Uterus (tissue), 2 donors: ENCODE measurements around the gene LRP1B.

Source experiments
- POLR2A ChIP-seq, 2 donors: fragments of 450-650 bp; IDR thresholded peaks; one replicate each; pipeline ENCODE4 v1.6.1; 2016; ENCODE audit warnings: antibody characterized with exemption in 2 of 2, mild to moderate bottlenecking in 1 of 2, moderate library complexity in 1 of 2
- TF ChIP-seq, protein P1 (sequence below), 4 experiments: fragments of 200-600 bp in 2 of 4; fragments of 450-650 bp in 2 of 4; sonication (generic) in 2 of 4; IDR thresholded peaks; one replicate each; pipeline ENCODE4 v1.5.1; 2016 to 2019; ENCODE audit warnings: antibody characterized with exemption in 4 of 4, mild to moderate bottlenecking in 2 of 4, moderate library complexity in 1 of 4

DNA sequence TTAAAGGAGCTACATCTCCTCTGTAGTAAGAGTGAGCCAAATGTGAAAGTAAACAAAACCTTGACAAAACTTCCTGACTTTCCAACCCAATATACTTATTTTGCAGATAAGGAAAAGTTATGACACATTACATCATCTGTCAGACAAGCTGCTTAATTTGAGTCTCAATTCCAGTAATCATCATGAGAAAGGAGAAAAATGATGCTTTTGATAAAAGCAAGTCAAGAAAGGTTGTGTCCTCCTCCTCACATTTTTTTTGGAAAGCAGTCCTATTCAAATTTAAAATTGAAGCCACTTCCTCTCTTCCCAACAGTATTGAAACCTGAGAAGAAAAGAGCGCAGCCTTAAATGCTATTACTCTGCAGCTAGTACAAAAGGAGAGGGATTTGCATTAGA lies 519.6 kb downstream of the LRP1B start:
- TF ChIP-seq, protein P1, sequence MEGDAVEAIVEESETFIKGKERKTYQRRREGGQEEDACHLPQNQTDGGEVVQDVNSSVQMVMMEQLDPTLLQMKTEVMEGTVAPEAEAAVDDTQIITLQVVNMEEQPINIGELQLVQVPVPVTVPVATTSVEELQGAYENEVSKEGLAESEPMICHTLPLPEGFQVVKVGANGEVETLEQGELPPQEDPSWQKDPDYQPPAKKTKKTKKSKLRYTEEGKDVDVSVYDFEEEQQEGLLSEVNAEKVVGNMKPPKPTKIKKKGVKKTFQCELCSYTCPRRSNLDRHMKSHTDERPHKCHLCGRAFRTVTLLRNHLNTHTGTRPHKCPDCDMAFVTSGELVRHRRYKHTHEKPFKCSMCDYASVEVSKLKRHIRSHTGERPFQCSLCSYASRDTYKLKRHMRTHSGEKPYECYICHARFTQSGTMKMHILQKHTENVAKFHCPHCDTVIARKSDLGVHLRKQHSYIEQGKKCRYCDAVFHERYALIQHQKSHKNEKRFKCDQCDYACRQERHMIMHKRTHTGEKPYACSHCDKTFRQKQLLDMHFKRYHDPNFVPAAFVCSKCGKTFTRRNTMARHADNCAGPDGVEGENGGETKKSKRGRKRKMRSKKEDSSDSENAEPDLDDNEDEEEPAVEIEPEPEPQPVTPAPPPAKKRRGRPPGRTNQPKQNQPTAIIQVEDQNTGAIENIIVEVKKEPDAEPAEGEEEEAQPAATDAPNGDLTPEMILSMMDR (IDR thresholded peaks at IDR 0.05): no peak
- TF ChIP-seq POLR2A (IDR thresholded peaks at IDR 0.05): no peak
